Measurements from ENCODE around the gene ZNF385C. TPM values are rescaled to one million over a fixed set of nuclear protein-coding genes. Genes with fewer than 3 reads are reported as not detected.
A peak's percentile ranks its signal among the peaks of the same experiment; 100 is the strongest.

ZNF385C gene
- total RNA-seq, 6 experiments from 2014 or later, result 0.11 to 1.2 (median 0.11) TPM; not detected in 3

- Histone ChIP-seq H3K9me3 (no peaks in the 10 kb centered on the region), H3K27ac (no peak overlapping the region), H3K27me3 (no peaks in the 10 kb centered on the region), H3K36me3 (peaks cover 0 to 8% (median 4%) of the 10 kb centered on the region in 4 donors), H3K4me1 (peaks cover 0 to 55% (median 14%) of the 10 kb centered on the region in 4 donors), H3K4me3 (no peak overlapping the region)
- intact Hi-C loops (cut with DNase I), result no loop called here
- DNase-seq (no peak), ATAC-seq (no peak)
- 85% methylated on average over 4 of the region's 4 CpGs for WGBS (ENCODE audit: insufficient coverage, low coverage, low lambda C conversion rate, missing lambda C conversion rate)
- TF ChIP-seq CTCF (IDR thresholded peaks at IDR 0.05) (no peak), POLR2A (IDR thresholded peaks at IDR 0.05) (no peak)
Observed at GRCh38 chr17:42018988-42019387, 79.3 kb downstream of the ZNF385C start.

DNA sequence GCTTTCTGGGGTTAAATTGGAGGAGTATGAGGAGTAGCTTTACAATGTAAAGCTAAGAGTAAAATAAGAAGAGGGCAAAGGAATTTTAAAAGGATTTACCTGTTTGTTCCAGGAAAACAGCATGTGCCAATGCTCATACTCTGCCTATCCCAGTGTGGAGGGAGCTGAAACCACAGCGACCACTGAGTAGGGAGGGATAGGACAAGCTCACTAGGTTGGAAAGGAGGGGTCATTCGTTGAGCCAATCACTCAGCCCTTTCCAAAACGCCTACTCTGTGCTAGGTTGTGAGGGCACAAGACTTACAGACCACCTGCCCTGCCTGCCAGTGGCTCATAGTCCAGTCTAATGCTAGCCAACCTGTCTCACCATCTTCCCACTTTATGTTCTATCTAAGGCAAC is 79.9 kb downstream of the ZNF385C start:
- DNase-seq (no peak), ATAC-seq (no peak)
- Histone ChIP-seq H3K4me3 (no peak overlapping the region), H3K27ac (no peak overlapping the region), H3K36me3 (peaks cover 0 to 8% (median 4%) of the 10 kb centered on the region in 4 donors), H3K27me3 (no peaks in the 10 kb centered on the region), H3K4me1 (peaks cover 0 to 48% (median 10%) of the 10 kb centered on the region in 4 donors), H3K9me3 (no peaks in the 10 kb centered on the region)
- intact Hi-C loops (cut with DNase I), result no loop called here
- TF ChIP-seq POLR2A (IDR thresholded peaks at IDR 0.05) (no peak), CTCF (IDR thresholded peaks at IDR 0.05) (no peak)
- WGBS (ENCODE audit: insufficient coverage, low coverage, low lambda C conversion rate, missing lambda C conversion rate), result no CpG with 5 or more reads among the region's 3 CpGs

DNA sequence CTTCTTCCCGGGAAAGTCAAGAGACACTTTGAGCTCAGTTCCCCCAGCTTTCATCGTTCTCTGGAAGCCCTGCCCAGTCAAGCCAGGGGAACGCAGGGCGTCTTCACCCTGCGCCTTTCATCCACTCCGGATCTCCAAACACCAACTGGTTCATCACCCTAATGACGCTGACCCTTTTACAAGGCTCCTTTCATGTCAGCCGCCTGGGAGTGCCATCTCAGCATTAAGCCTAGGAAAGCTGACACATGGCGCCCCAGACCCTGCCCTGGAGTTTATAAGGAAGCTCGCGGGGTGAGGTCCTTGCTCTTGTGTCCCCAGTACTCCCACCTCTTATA is 80.4 kb downstream of the ZNF385C start:
- peak overlapping the region; percentile 88 to 99 (median 99) for H3K4me3 ChIP-seq
- peak overlapping the region; percentile 85 to 93 (median 90) for H3K27ac ChIP-seq
- intact Hi-C loops (cut with DNase I), result no loop called here
- no peaks in the 10 kb centered on the region for H3K27me3 ChIP-seq
- TF ChIP-seq CTCF (IDR thresholded peaks at IDR 0.05) (no peak), POLR2A (IDR thresholded peaks at IDR 0.05) (no peak)
- WGBS (ENCODE audit: insufficient coverage, low coverage, low lambda C conversion rate, missing lambda C conversion rate), result 6% methylated on average over 10 of the region's 11 CpGs
- ATAC-seq (no peak), DNase-seq (no peak)
- H3K9me3 ChIP-seq, result no peaks in the 10 kb centered on the region
- H3K36me3 ChIP-seq, result peaks cover 0 to 8% (median 3%) of the 10 kb centered on the region in 4 donors
- peaks cover 0 to 43% (median 8%) of the 10 kb centered on the region in 4 donors for H3K4me1 ChIP-seq

DNA sequence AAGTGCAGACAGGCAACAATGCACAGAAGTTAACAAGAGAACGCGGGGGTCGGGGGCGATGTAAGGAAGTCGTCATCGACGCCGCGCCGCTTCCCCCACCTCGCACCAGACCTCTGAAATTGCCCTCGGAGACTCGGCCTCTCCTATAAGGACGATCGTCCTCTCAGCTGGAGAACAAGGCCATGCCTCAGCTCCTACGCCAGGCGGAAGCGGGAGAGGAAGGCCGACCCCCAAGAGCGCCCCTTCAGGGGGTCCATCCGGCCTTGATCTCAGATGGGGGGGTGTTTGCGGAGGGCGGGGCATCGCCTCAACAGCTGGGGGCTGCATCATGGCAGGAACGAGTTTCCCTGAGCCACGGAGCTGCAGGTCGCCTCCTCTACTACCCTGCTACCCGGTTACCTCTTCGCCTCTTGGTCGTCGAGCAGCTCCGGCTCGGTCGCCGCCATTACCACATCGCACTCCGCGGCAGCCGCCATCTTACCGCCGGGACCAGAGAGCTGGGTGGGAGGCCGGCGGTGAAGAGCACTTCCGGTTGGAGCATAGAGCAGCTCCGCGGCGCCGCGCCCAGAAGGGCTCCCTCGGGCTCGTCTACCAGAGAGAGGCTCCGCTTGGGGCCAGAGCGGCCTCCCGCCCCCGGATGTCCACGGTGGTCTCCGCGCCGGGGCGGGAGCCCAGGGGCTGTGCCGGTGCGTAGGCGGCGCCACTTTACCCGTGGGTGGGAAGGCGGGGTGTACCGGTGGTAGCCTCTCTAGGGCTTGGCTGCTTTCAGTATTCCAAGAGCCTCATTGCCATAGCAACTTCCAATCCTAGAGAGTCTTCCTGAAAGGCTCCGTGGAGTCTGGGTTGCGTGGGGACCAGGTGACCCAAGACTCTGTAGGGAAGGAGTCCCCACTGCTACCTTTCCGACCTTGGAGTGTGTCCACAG is 81.1 kb downstream of the ZNF385C start, which contains the start of gene DNAJC7:
TSS of gene DNAJC7 (minus strand) at position 499 of the 925 bp plus-strand sequence. CDS start at position 476, 23 bp downstream.
- intact Hi-C loops (cut with DNase I), result no loop called here
- Histone ChIP-seq H3K9me3 (no peaks in the 10 kb centered on the region), H3K4me1 (peaks cover 0 to 39% (median 8%) of the 10 kb centered on the region in 4 donors), H3K36me3 (peaks cover 0 to 1% (median 0%) of the 10 kb centered on the region in 4 donors), H3K27ac (peak within 1 kb of the TSS; percentile 85 to 93 (median 90)), H3K4me3 (peak within 1 kb of the TSS; percentile 88 to 99 (median 99)), H3K27me3 (no peaks in the 10 kb centered on the region)
- DNase-seq, result peak; percentile 92 to 95 (median 92)
- TF ChIP-seq CTCF (IDR thresholded peaks at IDR 0.05) (no peak), POLR2A (IDR thresholded peaks at IDR 0.05) (peak; percentile 74)
- 0% methylated on average over 8 of the region's 70 CpGs for WGBS (ENCODE audit: insufficient coverage, low coverage, low lambda C conversion rate, missing lambda C conversion rate)
- peak; percentile 92 to 95 (median 93) for ATAC-seq
